Tibial artery (tissue), 4 donors: ENCODE measurements around the gene XCL1.

Experiments
- DNase-seq, 2 donors: peaks; one replicate each; pipeline ENCODE4 v3.0.0-alpha.2; 2019
- H3K27ac ChIP-seq, 2 donors: fragments of 200-600 bp; sonication (generic) in 1 of 2; 1 replicate in 1 of 2; 2 replicates in 1 of 2; pipeline ENCODE4 v1.5.1; 2018 to 2019; ENCODE audit warnings: mild to moderate bottlenecking in 1 of 2
- H3K27me3 ChIP-seq, 2 donors: fragments of 200-600 bp; sonication (generic) in 1 of 2; one replicate each; pipeline versions ENCODE4 v1.5.1 to v1.6.0; 2016 to 2019
- H3K36me3 ChIP-seq, 3 donors: fragments of 200-600 bp; sonication (generic) in 2 of 3; one replicate each; pipeline ENCODE4 v1.5.1; 2016 to 2019; ENCODE audit warnings: mild to moderate bottlenecking in 2 of 3
- H3K4me1 ChIP-seq, 4 donors: fragments of 200-600 bp; sonication (generic) in 2 of 4; 1 replicate in 3 of 4; 2 replicates in 1 of 4; pipeline ENCODE4 v1.5.1; 2016 to 2019
- H3K4me3 ChIP-seq, 2 donors: fragments of 200-600 bp; sonication (generic) in 1 of 2; 1 replicate in 1 of 2; 2 replicates in 1 of 2; pipeline ENCODE4 v1.5.1; 2018 to 2019; ENCODE audit warnings: mild to moderate bottlenecking in 2 of 2
- H3K9me3 ChIP-seq, 3 donors: fragments of 200-600 bp; sonication (generic) in 1 of 3; one replicate each; pipeline ENCODE4 v1.5.1; 2016 to 2019
- intact Hi-C: fragments of 100-400 bp; cut with DNase I; formaldehyde crosslinking; loops from one replicate; pipeline ENCODE4 v1.15.0; 2023; ENCODE audit warnings: low total_unique reads
- TF ChIP-seq, protein P1 (sequence below), 2 experiments: fragments of 200-600 bp in 1 of 2; fragments of 450-650 bp in 1 of 2; IDR thresholded peaks; one replicate each; pipeline ENCODE4 v1.5.1; 2017 to 2019; ENCODE audit warnings: antibody characterized with exemption in 2 of 2, mild to moderate bottlenecking in 1 of 2, moderate library complexity in 1 of 2

XCL1 gene

DNA sequence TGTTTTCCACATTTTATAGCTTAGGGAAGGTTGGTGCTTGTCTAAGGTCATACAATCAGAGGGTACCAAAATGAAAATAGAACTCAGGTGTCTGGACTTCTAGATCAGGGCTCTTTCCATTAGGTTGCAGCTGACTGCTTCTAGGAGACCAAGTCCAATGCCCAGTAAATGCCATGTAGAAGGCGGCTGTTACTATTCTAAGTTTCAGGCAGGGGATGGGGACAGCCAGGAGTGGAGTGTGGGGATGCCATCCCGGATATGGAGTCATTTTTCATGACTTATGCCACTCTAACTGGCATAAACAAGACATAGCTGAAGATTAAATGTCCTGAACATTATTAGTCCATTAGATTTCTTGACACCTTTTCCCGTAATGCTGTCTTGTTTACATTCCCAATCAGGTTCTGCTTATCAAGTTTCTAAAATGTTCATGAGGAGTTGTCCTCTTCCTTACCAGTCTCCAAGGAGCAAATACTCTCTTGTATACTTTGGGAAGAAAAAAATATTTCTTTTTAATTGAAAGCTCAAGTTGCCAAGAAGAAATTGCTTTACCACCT is 31.5 kb downstream of the XCL1 start:
- Histone ChIP-seq H3K4me3 (no peak overlapping the region), H3K36me3 (no peaks in the 10 kb centered on the region), H3K9me3 (no peaks in the 10 kb centered on the region), H3K27me3 (peaks cover 0 to 4% of the 10 kb centered on the region in 2 donors), H3K27ac (peak overlapping the region in 1 of 2 donors; percentile 66), H3K4me1 (peaks cover 0 to 30% (median 23%) of the 10 kb centered on the region in 4 donors)
- TF ChIP-seq, protein P1, sequence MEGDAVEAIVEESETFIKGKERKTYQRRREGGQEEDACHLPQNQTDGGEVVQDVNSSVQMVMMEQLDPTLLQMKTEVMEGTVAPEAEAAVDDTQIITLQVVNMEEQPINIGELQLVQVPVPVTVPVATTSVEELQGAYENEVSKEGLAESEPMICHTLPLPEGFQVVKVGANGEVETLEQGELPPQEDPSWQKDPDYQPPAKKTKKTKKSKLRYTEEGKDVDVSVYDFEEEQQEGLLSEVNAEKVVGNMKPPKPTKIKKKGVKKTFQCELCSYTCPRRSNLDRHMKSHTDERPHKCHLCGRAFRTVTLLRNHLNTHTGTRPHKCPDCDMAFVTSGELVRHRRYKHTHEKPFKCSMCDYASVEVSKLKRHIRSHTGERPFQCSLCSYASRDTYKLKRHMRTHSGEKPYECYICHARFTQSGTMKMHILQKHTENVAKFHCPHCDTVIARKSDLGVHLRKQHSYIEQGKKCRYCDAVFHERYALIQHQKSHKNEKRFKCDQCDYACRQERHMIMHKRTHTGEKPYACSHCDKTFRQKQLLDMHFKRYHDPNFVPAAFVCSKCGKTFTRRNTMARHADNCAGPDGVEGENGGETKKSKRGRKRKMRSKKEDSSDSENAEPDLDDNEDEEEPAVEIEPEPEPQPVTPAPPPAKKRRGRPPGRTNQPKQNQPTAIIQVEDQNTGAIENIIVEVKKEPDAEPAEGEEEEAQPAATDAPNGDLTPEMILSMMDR (IDR thresholded peaks at IDR 0.05) = no peak
- intact Hi-C loops = no loop called here
- DNase-seq = no peak

- intact Hi-C loops = no loop called here
- TF ChIP-seq, protein P1 (IDR thresholded peaks at IDR 0.05) = no peak
- H3K27ac ChIP-seq = peak overlapping the region; percentile 56 to 66
- H3K4me3 ChIP-seq = peak overlapping the region in 1 of 2 donors; percentile 21
- no peaks in the 10 kb centered on the region for H3K9me3 ChIP-seq
- no peaks in the 10 kb centered on the region for H3K27me3 ChIP-seq
- peaks cover 0 to 41% (median 34%) of the 10 kb centered on the region in 4 donors for H3K4me1 ChIP-seq
- DNase-seq = peak; percentile 62 to 90
- H3K36me3 ChIP-seq = no peaks in the 10 kb centered on the region
Measured at GRCh38 chr1:168608796-168609715, 32.7 kb downstream of the XCL1 start.

GRCh38 chr1:168609741-168610510 is 33.5 kb downstream of the XCL1 start:
- Histone ChIP-seq H3K4me3 (peak overlapping the region in 1 of 2 donors; percentile 21), H3K36me3 (no peaks in the 10 kb centered on the region), H3K27ac (peak overlapping the region; percentile 36 to 66), H3K9me3 (no peaks in the 10 kb centered on the region), H3K27me3 (no peaks in the 10 kb centered on the region), H3K4me1 (peaks cover 0 to 49% (median 40%) of the 10 kb centered on the region in 4 donors)
- TF ChIP-seq, protein P1 (IDR thresholded peaks at IDR 0.05) = no peak
- no peak for DNase-seq
- intact Hi-C loops = no loop called here

- Histone ChIP-seq H3K36me3 (no peaks in the 10 kb centered on the region), H3K27me3 (no peaks in the 10 kb centered on the region), H3K27ac (peak overlapping the region in 1 of 2 donors; percentile 33), H3K4me3 (no peak overlapping the region), H3K4me1 (peaks cover 0 to 43% (median 37%) of the 10 kb centered on the region in 4 donors), H3K9me3 (no peaks in the 10 kb centered on the region)
- intact Hi-C loops = no loop called here
- TF ChIP-seq, protein P1 (IDR thresholded peaks at IDR 0.05) = no peak
- no peak for DNase-seq
Measured at GRCh38 chr1:168613038-168613451, 36.6 kb downstream of the XCL1 start.

DNA sequence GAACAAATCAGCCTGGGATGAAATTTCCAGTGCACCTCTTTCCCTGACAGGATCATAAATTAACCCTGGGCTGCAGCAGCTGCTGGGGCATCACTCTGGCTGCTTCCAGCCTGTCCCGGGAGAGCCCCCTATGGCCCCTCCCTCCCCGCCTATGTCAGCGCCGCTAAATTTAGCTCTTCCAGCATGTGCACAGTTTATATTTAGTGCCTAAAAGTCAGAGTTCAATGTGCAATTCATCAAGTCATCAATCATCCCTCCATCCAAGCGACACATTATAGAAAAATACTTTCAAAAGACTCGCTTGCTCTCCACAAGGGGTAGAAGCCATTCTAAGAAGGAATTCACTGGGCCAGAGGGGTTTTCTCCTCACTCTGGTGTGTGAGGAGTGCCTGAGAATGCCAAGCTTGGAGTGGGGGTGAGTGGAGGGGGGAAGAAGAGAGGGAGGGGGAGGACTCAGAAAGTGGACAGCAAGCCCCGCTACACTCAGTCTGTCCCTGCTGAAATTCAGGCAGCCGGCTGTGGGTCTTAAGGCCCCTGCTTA is 37.4 kb downstream of the XCL1 start:
- no peak overlapping the region for H3K4me3 ChIP-seq
- H3K4me1 ChIP-seq = peaks cover 0 to 36% (median 30%) of the 10 kb centered on the region in 4 donors
- TF ChIP-seq, protein P1 (IDR thresholded peaks at IDR 0.05) = no peak
- intact Hi-C loops = no loop called here
- no peaks in the 10 kb centered on the region for H3K9me3 ChIP-seq
- no peaks in the 10 kb centered on the region for H3K27me3 ChIP-seq
- H3K27ac ChIP-seq = no peak overlapping the region
- peak in 1 of 2 donors; percentile 76 for DNase-seq
- H3K36me3 ChIP-seq = no peaks in the 10 kb centered on the region
